HepG2 (cell line): ENCODE measurements around the gene GUK1. TPM values are rescaled to one million over a fixed set of nuclear protein-coding genes. Genes with fewer than 3 reads are reported as not detected.

Experiments used
- BHLHE40 ChIP-seq: IDR thresholded peaks from 2 replicates; pipeline ENCODE4 v1.6.1; 2011; ENCODE audit warnings: low read length, improper control_type of control experiment
- CEBPB ChIP-seq: IDR thresholded peaks from 2 replicates; pipeline ENCODE4 v1.6.1; 2011; ENCODE audit warnings: low read depth, low read length, improper control_type of control experiment, borderline replicate concordance
- CEBPZ ChIP-seq: IDR thresholded peaks from 2 replicates; pipeline ENCODE4 v1.6.1; 2012; ENCODE audit warnings: low read length, improper control_type of control experiment
- DNMT3B ChIP-seq: conservative IDR thresholded peaks from 2 replicates; pipeline ENCODE4 v1.6.1; 2016; ENCODE audit warnings: missing biosample characterization, control low read depth
- EZH2 ChIP-seq: conservative IDR thresholded peaks from 2 replicates; pipeline ENCODE4 v1.6.1; 2012; ENCODE audit warnings: mild to moderate bottlenecking, low read depth, low read length, moderate library complexity
- FOSL2 ChIP-seq: sonication (generic); formaldehyde crosslinking; IDR thresholded peaks from 2 replicates; pipeline ENCODE4 v1.4.0; 2020; ENCODE audit warnings: missing genetic modification reagents
- TBX3 ChIP-seq: fragments of 450-650 bp; IDR thresholded peaks from 2 replicates; pipeline ENCODE4 v1.6.1; 2017; ENCODE audit warnings: antibody characterized with exemption, mild to moderate bottlenecking, inconsistent platforms, borderline replicate concordance
- ZBTB7A ChIP-seq: sonication (generic); formaldehyde crosslinking; IDR thresholded peaks from 2 replicates; pipeline ENCODE4 v1.8.0; 2022; ENCODE audit warnings: mild to moderate bottlenecking, missing genetic modification reagents
- ZFP82 ChIP-seq: sonication (generic); formaldehyde crosslinking; IDR thresholded peaks from 2 replicates; pipeline ENCODE4 v1.5.1; 2020; ENCODE audit warnings: mild to moderate bottlenecking, missing genetic modification reagents, borderline replicate concordance
- ZMYM4 ChIP-seq: sonication (generic); formaldehyde crosslinking; IDR thresholded peaks from 2 replicates; pipeline ENCODE4 v1.8.1; 2023; ENCODE audit warnings: mild to moderate bottlenecking, missing genetic modification reagents
- ZNF331 ChIP-seq: sonication (generic); formaldehyde crosslinking; IDR thresholded peaks from 2 replicates; pipeline ENCODE4 v1.4.0; 2020; ENCODE audit warnings: missing genetic modification reagents
- ZNF468 ChIP-seq: sonication (generic); formaldehyde crosslinking; IDR thresholded peaks from 2 replicates; pipeline ENCODE4 v1.8.0; 2022; ENCODE audit warnings: mild to moderate bottlenecking, moderate library complexity, missing genetic modification reagents
- ZSCAN12 ChIP-seq: sonication (generic); formaldehyde crosslinking; IDR thresholded peaks from 2 replicates; pipeline ENCODE4 v1.9.0; 2021; ENCODE audit warnings: mild to moderate bottlenecking, missing genetic modification reagents
- polyA plus RNA-seq, 8 experiments: library from polyadenylated mRNA; depleted of rRNA in 3 of 8; stranded (reverse) in 7 of 8; unstranded in 1 of 8; fragments of >200 nt; fragmentation: Illumina TruSeq in 4 of 8; extraction: Trizol in 4 of 8; gene quantifications; 2 replicates each; pipeline versions ENCODE4 v1.2.1 to v1.2.3, GENCODE V29; 2011 to 2016; ENCODE audit warnings: low read depth in 4 of 8, missing spikeins in 1 of 8, mixed read lengths in 1 of 8; ENCODE audit not compliant: insufficient read depth in 1 of 8
- total RNA-seq, 5 experiments: library from RNA; depleted of rRNA; stranded (reverse); fragments of >200 nt; fragmentation: Illumina TruSeq; extraction: Trizol; gene quantifications; 2 replicates each; pipeline ENCODE4 v1.2.3, GENCODE V29; 2016; ENCODE audit warnings: low read depth in 1 of 5
- TF ChIP-seq, protein P1 (sequence below), 2 experiments: fragments of 450-650 bp in 1 of 2; sonication (generic) in 1 of 2; formaldehyde crosslinking; IDR thresholded peaks; 2 replicates each; pipeline versions ENCODE4 v1.5.0 to v1.8.0; 2020 to 2022; ENCODE audit warnings: mild to moderate bottlenecking in 1 of 2, missing genetic modification reagents in 1 of 2
- TF ChIP-seq, protein P2 (sequence below): sonication (generic); formaldehyde crosslinking; IDR thresholded peaks from 2 replicates; pipeline ENCODE4 v1.4.0; 2020; ENCODE audit warnings: mild to moderate bottlenecking, missing genetic modification reagents
- TF ChIP-seq, protein P3 (sequence below): IDR thresholded peaks from 2 replicates; pipeline ENCODE4 v1.6.1; 2016; ENCODE audit warnings: low read depth

GUK1 gene
- total and polyA plus RNA-seq, 2 of the 13 experiments (the other 11 are each of a cell fraction or from before 2014, with no cell fraction given) = 116 to 154 TPM

GRCh38 chr1:228136901-228137300 is 3.2 kb upstream of the GUK1 start (continued):
- TF ChIP-seq ZMYM4 (CRISPR knock-in tag) = no peak
- TF ChIP-seq ZBTB7A = no peak
- peak; percentile 23; the same call in 1 of the 2 replicates for TF ChIP-seq TBX3
- TF ChIP-seq CEBPZ = no peak
- TF ChIP-seq FOSL2 = peak; percentile 25; the same call in 1 of the 2 replicates
- no peak for TF ChIP-seq ZSCAN12 (CRISPR knock-in tag)
- TF ChIP-seq, protein P1, sequence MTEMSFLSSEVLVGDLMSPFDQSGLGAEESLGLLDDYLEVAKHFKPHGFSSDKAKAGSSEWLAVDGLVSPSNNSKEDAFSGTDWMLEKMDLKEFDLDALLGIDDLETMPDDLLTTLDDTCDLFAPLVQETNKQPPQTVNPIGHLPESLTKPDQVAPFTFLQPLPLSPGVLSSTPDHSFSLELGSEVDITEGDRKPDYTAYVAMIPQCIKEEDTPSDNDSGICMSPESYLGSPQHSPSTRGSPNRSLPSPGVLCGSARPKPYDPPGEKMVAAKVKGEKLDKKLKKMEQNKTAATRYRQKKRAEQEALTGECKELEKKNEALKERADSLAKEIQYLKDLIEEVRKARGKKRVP (CRISPR knock-in tag; IDR thresholded peaks at IDR 0.05) = peak in 1 of 2 experiments; percentile 88; a peak in 2 of 4 replicates
- TF ChIP-seq BHLHE40 = 0 out of 2 replicates have a peak, but pooled peaks have one; percentile 14
- no peak for TF ChIP-seq EZH2
- TF ChIP-seq ZNF331 (CRISPR knock-in tag) = no peak
- TF ChIP-seq ZFP82 (CRISPR knock-in tag) = no peak
- peak; percentile 62; the same call in 1 of the 2 replicates for TF ChIP-seq CEBPB
- no peak for TF ChIP-seq DNMT3B (CRISPR knock-in tag)
- TF ChIP-seq ZNF468 (CRISPR knock-in tag) = no peak
- TF ChIP-seq, protein P2, sequence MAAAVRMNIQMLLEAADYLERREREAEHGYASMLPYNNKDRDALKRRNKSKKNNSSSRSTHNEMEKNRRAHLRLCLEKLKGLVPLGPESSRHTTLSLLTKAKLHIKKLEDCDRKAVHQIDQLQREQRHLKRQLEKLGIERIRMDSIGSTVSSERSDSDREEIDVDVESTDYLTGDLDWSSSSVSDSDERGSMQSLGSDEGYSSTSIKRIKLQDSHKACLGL (CRISPR knock-in tag) = no peak
- TF ChIP-seq, protein P3, sequence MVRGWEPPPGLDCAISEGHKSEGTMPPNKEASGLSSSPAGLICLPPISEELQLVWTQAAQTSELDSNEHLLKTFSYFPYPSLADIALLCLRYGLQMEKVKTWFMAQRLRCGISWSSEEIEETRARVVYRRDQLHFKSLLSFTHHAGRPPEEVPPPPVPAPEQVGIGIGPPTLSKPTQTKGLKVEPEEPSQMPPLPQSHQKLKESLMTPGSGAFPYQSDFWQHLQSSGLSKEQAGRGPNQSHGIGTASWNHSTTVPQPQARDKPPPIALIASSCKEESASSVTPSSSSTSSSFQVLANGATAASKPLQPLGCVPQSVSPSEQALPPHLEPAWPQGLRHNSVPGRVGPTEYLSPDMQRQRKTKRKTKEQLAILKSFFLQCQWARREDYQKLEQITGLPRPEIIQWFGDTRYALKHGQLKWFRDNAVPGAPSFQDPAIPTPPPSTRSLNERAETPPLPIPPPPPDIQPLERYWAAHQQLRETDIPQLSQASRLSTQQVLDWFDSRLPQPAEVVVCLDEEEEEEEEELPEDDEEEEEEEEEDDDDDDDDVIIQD (CRISPR knock-in tag) = no peak
- TF ChIP-seq, all 625 proteins: peak for 6
